Neutrophil (primary cell): ENCODE measurements around the gene LPP.

ENCODE experiments used
- H3K27ac ChIP-seq: fragments of 200-600 bp; sonication (generic); 2 replicates; pipeline ENCODE4 v1.5.1; 2016; ENCODE audit warnings: mild to moderate bottlenecking, moderate library complexity
- H3K27me3 ChIP-seq: fragments of 200-600 bp; sonication (generic); 2 replicates; pipeline ENCODE4 v1.6.0; 2016; ENCODE audit warnings: mild to moderate bottlenecking
- H3K36me3 ChIP-seq: fragments of 200-600 bp; sonication (generic); 2 replicates; pipeline ENCODE4 v1.5.1; 2017
- H3K4me1 ChIP-seq, 2 experiments: fragments of 200-600 bp in 1 of 2; sonication (generic) in 1 of 2; 1 replicate in 1 of 2; 2 replicates in 1 of 2; pipeline versions ENCODE4 v1.5.1 to v1.6.1; 2013 to 2016; ENCODE audit warnings: low read depth in 1 of 2, low read length in 1 of 2, mild to moderate bottlenecking in 1 of 2, moderate library complexity in 1 of 2; ENCODE audit not compliant: control insufficient read depth in 1 of 2, insufficient read depth in 1 of 2
- H3K4me3 ChIP-seq, 2 experiments: fragments of 200-600 bp in 1 of 2; sonication (generic) in 1 of 2; 1 replicate in 1 of 2; 2 replicates in 1 of 2; pipeline ENCODE4 v1.5.1; 2013 to 2016; ENCODE audit warnings: low read depth in 1 of 2, low read length in 1 of 2, mild to moderate bottlenecking in 1 of 2, moderate library complexity in 1 of 2
- H3K9me3 ChIP-seq: fragments of 200-600 bp; sonication (generic); 2 replicates; pipeline ENCODE4 v1.5.1; 2016
- CTCF ChIP-seq: fragments of 200-600 bp; sonication (generic); IDR thresholded peaks from 2 replicates; pipeline ENCODE4 v1.5.1; 2016; ENCODE audit warnings: antibody characterized with exemption

Gene LPP

GRCh38 chr3:188581792-188582191 lies 427.8 kb downstream of the LPP start:
- no peak overlapping the region for H3K4me3 ChIP-seq
- peak overlapping the region; percentile 64 for H3K27ac ChIP-seq
- no peaks in the 10 kb centered on the region for H3K9me3 ChIP-seq
- H3K4me1 ChIP-seq: peaks cover 36 to 52% of the 10 kb centered on the region in 2 experiments
- no peaks in the 10 kb centered on the region for H3K36me3 ChIP-seq
- H3K27me3 ChIP-seq: no peaks in the 10 kb centered on the region
- no peak for TF ChIP-seq CTCF

- no peak for TF ChIP-seq CTCF
- Histone ChIP-seq H3K9me3 (no peaks in the 10 kb centered on the region), H3K27me3 (no peaks in the 10 kb centered on the region), H3K4me1 (peaks cover 42 to 60% of the 10 kb centered on the region in 2 experiments), H3K36me3 (no peaks in the 10 kb centered on the region), H3K27ac (no peak overlapping the region), H3K4me3 (no peak overlapping the region)
These were observed 429.6 kb downstream of the LPP start for GRCh38 chr3:188583341-188584161.

GRCh38 chr3:188584162-188584529 lies 430.2 kb downstream of the LPP start:
- Histone ChIP-seq H3K27me3 (no peaks in the 10 kb centered on the region), H3K9me3 (no peaks in the 10 kb centered on the region), H3K4me1 (peaks cover 48 to 66% of the 10 kb centered on the region in 2 experiments), H3K27ac (no peak overlapping the region), H3K36me3 (no peaks in the 10 kb centered on the region), H3K4me3 (no peak overlapping the region)
- no peak for TF ChIP-seq CTCF

- no peak overlapping the region for H3K4me3 ChIP-seq
- H3K4me1 ChIP-seq: peaks cover 52 to 69% of the 10 kb centered on the region in 2 experiments
- TF ChIP-seq CTCF: no peak
- H3K9me3 ChIP-seq: no peaks in the 10 kb centered on the region
- no peaks in the 10 kb centered on the region for H3K27me3 ChIP-seq
- H3K27ac ChIP-seq: peak overlapping the region; percentile 35
- no peaks in the 10 kb centered on the region for H3K36me3 ChIP-seq
These were observed 431.2 kb downstream of the LPP start for GRCh38 chr3:188584958-188585689.

GRCh38 chr3:188589071-188589470 lies 435.1 kb downstream of the LPP start:
- no peaks in the 10 kb centered on the region for H3K9me3 ChIP-seq
- peaks cover 30 to 40% of the 10 kb centered on the region in 2 experiments for H3K4me1 ChIP-seq
- H3K27ac ChIP-seq: peak overlapping the region; percentile 76
- H3K36me3 ChIP-seq: no peaks in the 10 kb centered on the region
- peak overlapping the region in 1 of 2 experiments; percentile 7 for H3K4me3 ChIP-seq
- TF ChIP-seq CTCF: no peak
- H3K27me3 ChIP-seq: no peaks in the 10 kb centered on the region
